Measurements from ENCODE around the gene MLIP.
"Not testable (repeated sequence)": the region's sequence is repeated elsewhere in the genome, so short reads cannot be mapped to it uniquely, and the experiment has no call there.

Gene MLIP

GRCh38 chr6:54234539-54234938 is 123.3 kb downstream of the MLIP start:
- no peak for DNase-seq (ENCODE audit: low read depth)

DNA sequence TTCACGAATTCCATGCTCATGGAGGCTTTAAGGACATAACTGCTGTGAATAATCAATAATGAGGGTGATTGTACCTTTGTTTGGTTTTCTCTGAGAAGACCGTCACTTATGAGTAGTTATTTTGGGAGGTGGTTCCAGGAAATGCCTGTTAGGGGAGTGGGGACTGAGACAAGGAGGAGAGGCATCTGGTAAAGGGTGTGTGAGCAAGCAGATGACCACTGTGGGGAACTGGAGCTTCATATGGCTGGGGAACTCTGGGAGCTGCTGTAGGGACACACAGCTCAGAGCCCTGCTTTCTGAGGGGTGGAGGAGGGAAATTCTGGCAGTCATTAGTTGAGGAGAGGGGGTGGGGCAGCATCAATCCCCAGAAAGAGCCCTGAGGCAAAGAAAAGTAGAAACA is 125.7 kb downstream of the MLIP start:
- DNase-seq (ENCODE audit: low read depth): no peak

DNA sequence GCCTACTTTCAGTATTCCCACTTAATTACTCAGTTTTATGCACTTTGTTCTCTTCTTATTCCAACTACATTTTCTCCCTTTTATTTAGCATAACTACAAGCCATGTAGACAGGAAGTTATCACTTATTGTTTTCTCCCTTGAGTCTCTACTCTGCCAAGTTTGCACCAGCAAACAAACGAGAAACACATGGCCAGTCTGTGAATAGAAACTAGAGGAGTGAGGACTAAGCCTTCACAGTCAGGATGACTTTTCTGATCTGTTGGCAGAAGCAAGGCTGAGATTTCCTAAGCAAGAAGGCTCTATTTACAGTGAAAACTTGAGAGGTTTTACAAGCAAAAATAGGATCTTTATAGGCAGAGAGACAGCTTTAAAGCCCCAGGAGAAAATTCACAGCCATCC is 127.2 kb downstream of the MLIP start:
- peak; percentile 19 for DNase-seq (ENCODE audit: low read depth)

GRCh38 chr6:54243699-54244098 is 132.5 kb downstream of the MLIP start:
- DNase-seq (ENCODE audit: low read depth): peak; percentile 6

DNA sequence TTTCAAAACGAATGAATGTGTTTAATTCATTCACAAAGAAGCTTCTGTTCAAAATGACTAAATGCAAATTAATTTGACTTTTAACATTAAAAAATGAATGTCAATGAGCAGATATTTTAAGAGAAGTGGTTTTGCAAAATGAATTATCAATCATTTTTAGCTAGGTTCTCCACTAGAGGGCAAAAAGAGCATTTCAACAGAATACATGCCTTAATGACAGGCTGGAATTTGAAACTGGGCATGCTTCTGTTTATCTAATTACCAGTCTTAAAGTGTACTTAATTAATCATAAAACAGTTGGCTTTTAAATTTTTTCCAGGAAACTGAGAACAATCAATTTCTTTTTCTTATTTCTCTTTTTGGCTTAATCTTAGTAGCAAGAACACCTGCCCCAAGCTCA is 133.2 kb downstream of the MLIP start:
- peak; percentile 34 for DNase-seq (ENCODE audit: low read depth)

- no peak for DNase-seq (ENCODE audit: low read depth)
Measured at GRCh38 chr6:54245265-54245664, 134.0 kb downstream of the MLIP start.

GRCh38 chr6:54248319-54248718 is 137.1 kb downstream of the MLIP start:
- DNase-seq (ENCODE audit: low read depth): no peak

DNA sequence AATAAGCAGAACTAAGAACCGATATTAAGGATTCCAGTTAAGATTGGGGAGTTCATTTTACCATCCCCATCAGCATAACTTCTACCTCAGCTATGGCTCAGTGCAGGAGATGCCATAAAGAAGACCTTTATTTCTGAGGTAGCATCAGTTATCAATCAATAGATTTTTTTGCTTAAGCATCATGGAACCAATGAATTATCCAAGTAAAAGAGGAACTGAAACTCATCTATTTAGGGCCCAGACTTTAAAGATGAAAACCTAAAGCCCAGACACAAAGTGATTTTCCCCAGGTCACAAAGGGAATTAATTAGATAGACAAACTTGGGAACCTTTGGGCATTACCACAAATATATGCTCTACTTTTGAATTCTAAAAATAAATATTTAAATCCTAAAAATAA is 137.8 kb downstream of the MLIP start:
- no peak for DNase-seq (ENCODE audit: low read depth)

GRCh38 chr6:54249812-54250211 is 138.6 kb downstream of the MLIP start:
- DNase-seq (ENCODE audit: low read depth): not testable (repeated sequence)

GRCh38 chr6:54252496-54252895 is 141.3 kb downstream of the MLIP start:
- no peak for DNase-seq (ENCODE audit: low read depth)

GRCh38 chr6:54252916-54253315 is 141.7 kb downstream of the MLIP start:
- no peak for DNase-seq (ENCODE audit: low read depth)

- DNase-seq (ENCODE audit: low read depth): no peak
Measured at GRCh38 chr6:54254886-54255285, 143.6 kb downstream of the MLIP start.

DNA sequence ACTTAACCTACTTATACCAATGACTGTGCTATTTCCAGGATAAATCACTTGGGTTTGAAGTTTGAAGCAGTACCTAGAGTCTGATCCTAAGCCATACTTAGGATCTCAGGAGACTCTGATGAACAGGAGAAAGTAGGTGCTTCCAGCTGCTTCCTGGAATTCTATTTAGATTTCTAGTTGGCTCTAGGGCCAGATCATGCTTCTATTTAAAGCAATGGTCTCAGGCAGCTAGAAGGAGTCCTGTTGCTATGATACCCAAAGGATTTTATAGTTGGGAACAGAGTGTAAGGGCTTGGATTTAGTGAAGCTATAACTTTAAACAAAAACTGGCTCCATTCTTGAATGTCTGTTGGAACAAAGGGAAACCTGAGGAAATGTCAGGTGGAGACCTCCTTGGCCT is 144.6 kb downstream of the MLIP start:
- DNase-seq (ENCODE audit: low read depth): peak; percentile 17

DNA sequence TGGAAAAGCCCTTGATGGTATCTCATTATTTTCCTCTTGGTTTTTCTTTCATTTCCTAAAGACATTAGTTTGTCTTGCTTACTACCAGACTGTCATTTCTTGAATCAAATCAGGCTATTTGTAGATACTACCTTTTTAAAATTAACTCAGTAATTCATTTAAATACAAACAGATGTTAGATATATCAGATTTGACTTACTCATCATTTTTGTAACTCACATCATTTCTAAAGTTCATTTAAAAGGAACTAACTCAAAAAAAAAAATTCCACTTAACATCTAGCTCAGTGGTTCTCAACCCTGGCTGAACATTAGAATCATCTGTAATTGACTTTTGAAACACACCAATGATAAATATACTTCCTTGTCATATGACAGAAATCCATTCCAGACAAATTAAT is 148.8 kb downstream of the MLIP start:
- DNase-seq (ENCODE audit: low read depth): no peak

DNA sequence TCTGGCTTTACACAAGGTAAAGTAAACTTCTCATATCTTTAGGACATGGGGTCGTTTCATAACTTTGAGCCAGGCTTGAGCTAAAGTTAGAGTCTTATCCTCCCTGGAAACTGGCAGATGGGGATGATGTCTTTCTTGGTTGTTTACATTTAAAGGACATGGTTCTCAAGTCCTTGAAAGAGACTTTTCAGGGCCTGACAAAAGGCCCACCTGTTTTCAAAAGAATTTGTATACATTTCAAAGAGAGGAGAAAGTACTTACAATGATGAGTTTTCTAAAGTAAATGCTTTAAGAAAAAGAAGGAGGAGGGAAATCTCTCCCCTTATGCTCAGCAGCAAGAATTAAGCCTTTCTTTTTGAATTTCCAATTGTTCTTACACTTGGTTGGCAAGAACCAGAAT is 151.3 kb downstream of the MLIP start:
- DNase-seq (ENCODE audit: low read depth): no peak

- no peak for DNase-seq (ENCODE audit: low read depth)
Measured at GRCh38 chr6:54262971-54263370, 151.7 kb downstream of the MLIP start.

DNA sequence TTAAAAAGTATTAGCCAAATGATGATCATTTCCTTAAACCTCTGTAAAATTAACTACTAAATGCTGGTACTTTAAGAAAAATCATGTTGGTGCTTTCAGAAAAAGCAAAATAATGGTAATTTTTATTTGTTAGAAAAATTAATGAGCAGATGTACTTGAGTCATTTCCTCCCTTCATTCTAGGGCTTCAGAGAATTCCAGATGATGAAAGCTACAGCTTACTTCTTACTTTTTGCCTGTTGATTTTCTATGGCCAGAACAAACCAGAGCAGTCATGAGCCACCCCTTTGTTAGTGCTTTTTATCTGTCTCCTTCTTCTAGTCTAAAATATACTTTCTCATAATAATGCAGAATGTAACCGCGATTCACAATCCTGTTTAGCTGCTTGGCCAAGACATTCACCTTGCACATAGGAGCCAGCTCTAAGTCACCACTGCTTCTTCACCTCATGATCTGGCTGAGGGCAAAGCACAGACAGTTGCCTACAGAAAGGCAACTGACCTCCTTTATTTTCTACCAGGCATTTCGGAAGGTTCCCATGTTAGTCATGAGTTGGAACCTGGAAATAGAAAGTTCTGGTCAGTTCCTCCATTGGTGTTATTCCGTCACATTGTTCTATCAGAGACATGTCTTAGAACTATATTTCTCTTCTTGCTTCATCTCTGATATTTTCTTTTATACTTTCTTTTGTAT is 153.5 kb downstream of the MLIP start:
- DNase-seq (ENCODE audit: low read depth): peak; percentile 14

GRCh38 chr6:54266400-54266923 is 155.2 kb downstream of the MLIP start:
- no peak for DNase-seq (ENCODE audit: low read depth)

DNA sequence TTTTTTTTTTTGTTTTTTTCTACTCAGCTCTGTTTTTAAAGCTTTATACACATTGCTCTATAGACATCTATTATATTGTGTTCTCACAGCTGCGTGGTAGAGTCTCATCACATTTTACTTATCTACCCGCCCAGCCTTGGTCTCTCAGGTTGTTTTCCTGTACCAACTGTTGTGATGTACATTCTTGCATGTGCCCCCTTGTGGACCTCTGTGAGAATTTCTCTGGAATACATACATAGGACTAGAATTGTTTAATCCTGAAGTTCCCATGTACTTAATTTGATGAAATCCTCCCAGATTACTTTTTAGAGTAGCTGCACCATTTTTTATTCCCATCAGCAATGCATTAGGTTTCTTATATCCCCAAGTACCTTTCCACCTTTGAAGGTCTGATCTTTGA is 156.6 kb downstream of the MLIP start:
- DNase-seq (ENCODE audit: low read depth): peak; percentile 66

DNA sequence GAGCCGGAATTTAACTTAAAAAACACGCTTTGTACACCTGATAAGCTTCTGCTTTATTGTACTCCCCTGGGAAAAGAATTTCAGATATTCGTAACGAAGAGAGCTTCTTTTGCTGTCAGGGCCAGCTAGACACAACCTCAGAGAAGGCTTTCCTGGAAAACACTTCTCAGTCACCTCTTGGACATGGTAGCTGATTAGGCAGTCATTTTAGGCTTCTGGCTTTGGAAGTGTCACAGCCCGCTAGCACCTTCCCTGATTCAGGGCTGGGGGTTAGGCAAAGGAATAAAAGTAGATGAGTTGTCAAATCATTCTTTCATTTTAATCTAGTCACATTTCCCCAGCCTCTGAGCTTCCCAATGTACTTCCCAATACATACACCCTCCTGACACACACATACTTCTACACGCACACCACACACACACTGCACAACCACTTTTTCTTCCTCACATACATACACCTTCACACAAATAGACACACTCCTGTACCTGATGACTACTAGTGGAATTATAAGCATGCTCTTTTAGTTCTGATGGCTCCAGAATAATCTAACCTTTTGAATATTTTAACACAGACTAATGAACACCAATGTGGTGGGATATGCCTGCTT is 162.1 kb downstream of the MLIP start:
- no peak for DNase-seq (ENCODE audit: low read depth)

- DNase-seq (ENCODE audit: low read depth): no peak
Measured at GRCh38 chr6:54274383-54274782, 163.1 kb downstream of the MLIP start.

DNA sequence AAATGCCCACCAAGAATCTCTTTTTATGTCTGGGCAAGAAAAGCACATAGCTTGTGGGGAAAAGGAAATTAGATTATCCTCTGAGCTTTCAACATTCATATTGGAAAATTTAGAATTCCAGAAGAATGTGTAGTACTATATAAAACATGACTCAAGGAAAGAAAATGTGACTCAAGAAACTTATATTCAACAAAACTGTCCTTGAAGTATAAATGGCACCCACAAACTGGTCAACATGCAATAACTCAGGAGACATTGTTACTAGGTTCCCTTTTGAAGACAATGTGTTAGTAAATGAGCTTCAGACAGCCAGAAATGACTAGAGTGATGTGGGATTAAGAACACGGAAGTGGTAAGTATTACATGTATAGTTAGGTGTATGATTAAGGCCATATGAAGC is 170.9 kb downstream of the MLIP start:
- DNase-seq (ENCODE audit: low read depth): peak; percentile 72

GRCh38 chr6:54284161-54284860 is 173.1 kb downstream of the MLIP start:
- no peak for DNase-seq (ENCODE audit: low read depth)

All from amniotic epithelial cell (primary cell).